Measurements from ENCODE around the gene ZNF780B.

The ZNF780B gene

DNA sequence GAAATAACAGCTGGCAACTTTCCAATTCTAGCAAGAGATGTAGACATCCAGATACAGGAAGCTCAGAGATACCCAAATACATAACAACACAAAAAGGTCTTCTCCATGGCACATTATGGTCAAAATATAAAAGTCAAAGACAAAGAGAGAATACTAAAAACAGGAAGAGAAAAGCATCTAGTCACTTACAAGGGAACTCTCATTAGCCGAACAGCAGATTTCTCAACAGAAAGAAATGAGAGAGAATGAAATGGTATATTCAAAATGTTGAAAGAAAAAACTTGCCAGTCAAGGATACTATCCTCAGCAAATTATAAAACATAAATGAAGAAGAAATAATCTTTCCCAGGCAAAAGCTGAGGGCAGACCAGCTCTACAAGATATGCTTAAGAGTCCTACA is 22.3 kb upstream of the ZNF780B start:
- CTCF ChIA-PET = no interaction called here
- no peak for DNase-seq (ENCODE audit: extremely low spot score)
- POLR2A ChIA-PET = no interaction called here
- no peak for TF ChIP-seq CTCF (IDR thresholded peaks at IDR 0.05; ENCODE audit: control extremely low read depth, extremely low read depth, low read depth, missing control alignments)

DNA sequence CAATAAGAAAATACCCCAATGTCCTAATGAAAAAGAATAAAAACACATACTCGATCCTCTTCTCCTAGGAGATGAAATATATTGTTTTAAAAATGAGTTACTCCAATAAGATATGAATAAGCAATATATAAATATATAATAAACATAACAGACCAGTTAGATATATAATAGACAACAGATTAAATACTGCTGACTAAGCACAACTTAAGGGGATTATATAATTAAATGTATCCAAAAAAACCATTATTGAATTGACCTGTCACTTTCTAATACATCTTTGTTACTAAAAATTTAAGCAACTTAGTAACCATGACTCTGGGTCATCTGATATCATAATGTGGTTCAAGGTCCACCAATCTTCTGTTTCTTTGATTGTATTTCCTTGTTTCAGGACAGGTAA is 14.0 kb upstream of the ZNF780B start:
- CTCF ChIA-PET = no interaction called here
- DNase-seq (ENCODE audit: extremely low spot score) = no peak
- TF ChIP-seq CTCF (IDR thresholded peaks at IDR 0.05; ENCODE audit: control extremely low read depth, extremely low read depth, low read depth, missing control alignments) = no peak
- POLR2A ChIA-PET = no interaction called here

DNA sequence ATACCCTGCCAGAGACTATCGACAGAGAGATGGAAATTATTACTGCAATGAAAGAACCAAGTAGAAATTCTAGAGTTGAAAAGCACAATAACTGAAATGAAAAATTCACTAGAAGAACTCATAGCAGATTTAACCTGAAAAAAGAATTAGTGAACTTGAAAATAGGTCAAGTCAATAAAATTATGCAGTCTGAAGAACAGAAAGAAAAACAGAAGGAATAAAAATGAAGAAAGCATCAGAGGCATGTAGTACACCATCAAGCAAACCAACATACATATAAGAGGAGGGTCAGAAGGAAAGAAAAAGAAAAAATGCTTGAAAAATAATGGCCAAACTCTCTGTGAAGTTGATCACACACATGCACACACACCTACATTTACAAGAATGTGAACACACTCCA is 3.6 kb upstream of the ZNF780B start:
- ChIA-PET CTCF (interaction anchor here (1.2 kb wide), 1 partner anchor 9 kb away, joined by 3 read pairs; no protein-coding TSS in a partner anchor), POLR2A (no interaction called here)
- no peak for TF ChIP-seq CTCF (IDR thresholded peaks at IDR 0.05; ENCODE audit: control extremely low read depth, extremely low read depth, low read depth, missing control alignments)
- DNase-seq (ENCODE audit: extremely low spot score) = no peak

- TF ChIP-seq CTCF (IDR thresholded peaks at IDR 0.05; ENCODE audit: control extremely low read depth, extremely low read depth, low read depth, missing control alignments) = no peak
- ChIA-PET POLR2A (no interaction called here), CTCF (interaction anchor here (1.3 kb wide), 2 partner anchors 9 to 87 kb away, joined by 3 read pairs; partner anchors contain the start of gene PSMC4)
- no peak for DNase-seq (ENCODE audit: extremely low spot score)
Observed at GRCh38 chr19:40057166-40057565, 1.1 kb upstream of the ZNF780B start.

GRCh38 chr19:40056505-40056904 is 474 bp upstream of the ZNF780B start:
- POLR2A ChIA-PET = no interaction called here
- TF ChIP-seq CTCF (IDR thresholded peaks at IDR 0.05; ENCODE audit: control extremely low read depth, extremely low read depth, low read depth, missing control alignments) = no peak
- CTCF ChIA-PET = interaction anchor here (1.3 kb wide), 1 partner anchor 86 kb away, joined by 3 read pairs; the partner anchor contains the start of gene PSMC4
- DNase-seq (ENCODE audit: extremely low spot score) = no peak

- POLR2A ChIA-PET = interaction anchor here (0.9 kb wide), 1 partner anchor 35 kb away, joined by 3 read pairs; no protein-coding TSS in a partner anchor
- CTCF ChIA-PET = interaction anchor here (1.1 kb wide), 1 partner anchor 21 kb away, joined by 3 read pairs; no protein-coding TSS in a partner anchor
- no peak for DNase-seq (ENCODE audit: extremely low spot score)
- TF ChIP-seq CTCF (IDR thresholded peaks at IDR 0.05; ENCODE audit: control extremely low read depth, extremely low read depth, low read depth, missing control alignments) = no peak
Observed at GRCh38 chr19:40055049-40055448, 982 bp downstream of the ZNF780B start.

DNA sequence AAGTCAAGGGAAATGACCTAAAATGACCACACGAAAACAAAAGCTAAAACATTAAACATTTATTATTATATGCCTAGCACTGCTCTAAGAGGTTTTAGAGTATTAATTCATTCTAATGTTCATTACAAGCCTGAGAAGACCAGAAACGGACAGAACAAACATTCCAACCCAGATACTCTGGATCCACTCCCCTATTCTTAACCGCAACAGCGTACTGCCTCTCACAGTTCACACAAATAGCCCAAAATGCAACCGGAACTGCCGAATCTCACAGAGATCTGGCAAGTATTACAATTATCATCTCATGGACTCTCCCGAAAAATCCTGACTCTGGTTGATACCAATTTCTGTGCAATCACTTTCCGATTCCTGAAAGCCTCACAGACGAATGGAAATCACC is 1.4 kb downstream of the ZNF780B start:
- ChIA-PET CTCF (no interaction called here), POLR2A (no interaction called here)

More for the DNA sequence above, 1.4 kb downstream of the ZNF780B start:
- no peak for TF ChIP-seq CTCF (IDR thresholded peaks at IDR 0.05; ENCODE audit: control extremely low read depth, extremely low read depth, low read depth, missing control alignments)
- no peak for DNase-seq (ENCODE audit: extremely low spot score)

Data from GM10248 (cell line).